Activated T-cell treated with anti-CD3 and anti-CD28 coated beads, Interleukin-2, amount 50 U/mL, for 24 hours (primary cell): ENCODE measurements around the gene ACTR5.

ENCODE experiments used
- DNase-seq: peaks from one replicate; pipeline ENCODE4 v3.0.0-alpha.2; 2020
- H3K27ac Mint-ChIP-seq: 2 replicates; pipeline ENCODE4 v1.8.0; 2020; ENCODE audit warnings: mild to moderate bottlenecking, mixed read lengths
- H3K27me3 Mint-ChIP-seq: 2 replicates; pipeline ENCODE4 v1.8.0; 2020; ENCODE audit warnings: mixed read lengths
- H3K36me3 Mint-ChIP-seq: 2 replicates; pipeline ENCODE4 v1.8.0; 2020; ENCODE audit warnings: low read depth, mixed read lengths
- H3K4me1 Mint-ChIP-seq: 2 replicates; pipeline ENCODE4 v1.8.0; 2020; ENCODE audit warnings: low read depth, mixed read lengths
- H3K4me3 Mint-ChIP-seq: 2 replicates; pipeline ENCODE4 v1.8.0; 2020; ENCODE audit warnings: mild to moderate bottlenecking, moderate library complexity, mixed read lengths
- H3K9me3 Mint-ChIP-seq: 2 replicates; pipeline ENCODE4 v1.8.0; 2020; ENCODE audit warnings: mixed read lengths

Gene ACTR5

DNA sequence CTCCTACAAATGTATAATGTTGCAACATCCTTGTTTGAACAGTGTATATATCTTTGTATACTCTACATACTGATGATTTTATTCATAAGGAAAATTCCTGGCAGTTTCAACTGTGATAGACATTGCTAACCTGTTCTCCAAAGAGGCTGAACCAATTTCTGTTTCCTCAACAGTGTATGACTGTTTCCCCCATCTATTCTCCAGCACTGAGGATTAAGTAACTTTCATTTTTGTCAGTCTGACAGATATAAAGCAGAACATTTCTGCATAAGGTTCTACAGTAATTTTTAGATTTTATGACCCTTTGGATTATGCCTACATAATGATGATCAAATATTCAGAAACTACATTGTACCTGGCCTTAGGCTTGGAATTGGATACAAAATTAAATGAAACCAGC is 67.2 kb downstream of the ACTR5 start:
- Mint-ChIP-seq H3K27me3 (no peaks in the 10 kb centered on the region), H3K4me3 (no peak overlapping the region), H3K4me1 (peaks cover 85% of the 10 kb centered on the region), H3K9me3 (no peaks in the 10 kb centered on the region), H3K36me3 (peaks cover 96% of the 10 kb centered on the region), H3K27ac (peak overlapping the region; percentile 80)
- no peak for DNase-seq

DNA sequence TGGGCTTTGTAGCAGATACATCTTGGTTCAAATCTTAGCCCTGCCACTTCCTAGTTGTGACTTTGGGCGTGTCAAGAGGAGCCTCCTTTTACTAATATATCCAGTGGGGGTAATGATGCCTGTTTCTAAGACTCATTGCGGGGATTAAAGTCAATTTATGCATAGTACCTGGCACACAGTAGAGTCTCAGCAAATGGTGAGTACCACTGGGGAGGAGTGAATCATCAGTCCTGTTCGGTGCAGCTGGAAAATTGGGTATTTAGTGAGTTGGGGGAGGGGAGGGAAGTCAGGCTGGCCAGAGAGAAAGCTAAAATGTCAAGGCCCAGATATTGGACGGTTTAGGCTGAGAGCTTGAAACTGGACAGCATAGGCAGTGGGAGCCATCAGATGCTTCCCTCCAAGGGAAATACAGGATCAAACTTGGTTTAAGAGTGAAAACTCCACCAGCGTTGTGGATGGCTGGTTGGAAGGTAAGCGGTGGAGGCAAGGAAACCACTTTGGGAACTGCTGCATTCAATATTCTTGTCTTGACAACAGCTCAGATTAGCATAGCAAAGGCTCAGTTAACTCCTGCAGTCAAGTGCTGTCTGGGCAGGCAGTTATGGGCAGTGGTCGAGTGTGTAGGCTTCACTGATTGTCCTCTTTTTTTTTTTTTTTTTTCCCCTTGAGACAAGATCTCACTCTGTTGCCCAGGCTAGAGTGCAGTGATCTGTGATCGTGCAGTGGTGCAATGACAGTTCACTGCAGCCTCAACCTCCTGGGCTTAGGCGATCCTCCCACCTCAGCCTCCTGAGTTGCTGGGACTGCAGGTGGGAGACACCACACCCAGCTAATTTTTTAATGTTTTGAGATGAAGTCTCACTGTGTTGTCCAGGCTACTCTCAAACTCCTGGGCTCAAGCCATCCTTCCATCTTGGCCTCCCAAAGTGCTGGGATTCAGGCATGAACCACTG is 70.1 kb downstream of the ACTR5 start:
- peaks cover 81% of the 10 kb centered on the region for H3K4me1 Mint-ChIP-seq
- H3K27me3 Mint-ChIP-seq: no peaks in the 10 kb centered on the region
- H3K4me3 Mint-ChIP-seq: no peak overlapping the region
- peaks cover 4% of the 10 kb centered on the region for H3K9me3 Mint-ChIP-seq
- H3K27ac Mint-ChIP-seq: peak overlapping the region; percentile 45
- peaks cover 93% of the 10 kb centered on the region for H3K36me3 Mint-ChIP-seq
- no peak for DNase-seq
